Nucleus accumbens (tissue), 56 donors: ENCODE data around the gene SDHC.
"Not testable (repeated sequence)": the region's sequence is repeated elsewhere in the genome, so short reads cannot be mapped to it uniquely, and the experiment has no call there.

Experiments used
- DNase-seq, 56 donors: peaks; one replicate each; lab custom pipeline; 2025; lab: John Stamatoyannopoulos, UW

Gene SDHC

DNA sequence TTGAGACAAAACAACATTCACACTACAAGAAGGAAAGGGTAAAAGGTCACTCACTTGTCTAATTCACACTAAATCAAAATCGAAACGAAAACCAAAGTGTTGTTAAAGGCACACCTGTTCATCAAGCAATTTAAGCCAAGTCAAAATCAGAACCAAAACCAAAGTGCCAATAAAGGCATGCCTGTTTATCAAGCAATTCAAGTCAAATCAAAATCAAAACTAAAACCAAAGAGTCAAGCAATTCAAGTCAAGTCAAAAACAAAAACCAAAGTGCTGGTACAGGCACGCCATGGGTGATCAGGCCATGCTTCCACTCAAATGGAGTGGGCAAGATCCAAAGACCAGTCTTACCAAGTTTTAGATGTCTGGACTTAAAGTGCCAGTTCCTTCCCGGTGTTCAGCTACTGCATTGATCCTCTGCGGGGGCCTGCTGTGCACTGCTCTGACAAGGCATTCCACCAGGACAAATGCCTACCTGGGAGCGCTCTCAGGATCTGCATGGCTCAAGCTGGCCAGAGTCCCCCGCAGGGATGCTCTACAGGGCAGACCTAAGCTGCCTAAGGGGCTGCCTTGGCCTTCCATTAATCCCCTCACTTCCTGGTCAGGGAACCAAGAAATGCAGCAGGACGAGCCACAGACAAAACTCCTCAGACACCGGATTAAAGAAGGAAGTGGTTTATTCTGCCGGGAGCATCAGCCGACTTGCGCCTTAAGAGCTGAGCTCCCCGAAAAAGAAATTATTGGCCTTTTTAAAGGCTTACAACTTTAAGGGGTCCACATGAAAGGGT lies 95.9 kb downstream of the SDHC start:
- DNase-seq: not testable (repeated sequence)

- not testable (repeated sequence) for DNase-seq
These were observed 96.4 kb downstream of the SDHC start for GRCh38 chr1:161410636-161410970.
